ENCODE measurements around the gene GJA3.
A peak's percentile ranks its signal among the peaks of the same experiment; 100 is the strongest.

The GJA3 gene

DNA sequence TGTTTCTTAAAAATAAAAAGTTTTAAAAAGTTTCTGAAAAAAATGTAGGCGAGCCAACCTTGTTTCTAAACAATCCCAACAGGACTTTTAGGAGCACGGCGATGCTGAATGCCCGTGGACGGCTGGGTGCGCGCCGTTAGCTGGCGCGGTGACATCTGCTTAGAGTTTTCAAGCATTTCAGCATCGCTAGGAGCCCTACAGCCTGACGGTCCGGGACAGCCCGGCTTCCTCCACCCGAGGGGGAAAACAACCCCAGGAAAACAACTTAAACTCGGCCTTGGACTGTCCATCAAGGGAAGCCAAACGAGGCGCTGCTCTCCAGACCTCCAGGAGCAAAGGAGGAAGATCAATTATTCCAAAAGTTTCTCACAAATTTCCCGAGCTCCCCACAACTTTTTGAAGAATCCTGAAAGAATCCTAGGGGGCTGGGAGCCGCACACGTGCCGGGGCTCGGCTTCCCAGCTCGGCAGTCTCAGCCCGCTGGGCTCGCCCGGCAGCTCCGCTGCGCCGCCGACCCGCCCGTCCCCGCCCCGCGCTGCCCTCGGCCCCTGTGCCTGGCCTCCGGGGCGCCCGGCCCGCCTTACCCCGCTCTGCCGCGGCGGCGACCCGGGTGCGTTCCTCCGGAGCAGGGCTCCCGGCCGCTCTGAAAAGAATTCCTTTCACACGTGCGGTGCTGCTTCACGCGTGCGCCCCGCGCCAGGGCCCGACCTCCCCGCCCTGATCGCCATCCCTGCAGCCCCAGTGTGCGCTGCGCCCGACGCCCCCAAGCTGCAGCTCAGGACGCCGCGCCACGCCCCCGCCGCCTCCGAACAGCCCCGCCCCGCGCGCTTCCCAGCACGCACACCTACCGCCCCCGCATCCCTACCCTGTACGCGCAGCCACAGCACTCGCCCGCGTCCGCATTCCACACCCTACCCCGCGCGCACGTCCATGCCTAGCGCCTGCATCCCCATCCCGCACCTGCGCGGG, at the start of gene GJA3:
GJA3 (minus strand) TSS at position 747 of the 969 bp plus-strand sequence. CDS start 17,764 bp downstream, outside the sequence.
- peak; percentile 82 for DNase-seq

- DNase-seq: no peak
Observed at GRCh38 chr13:20209948-20210347, 49.1 kb upstream of the GJA3 start.

DNA sequence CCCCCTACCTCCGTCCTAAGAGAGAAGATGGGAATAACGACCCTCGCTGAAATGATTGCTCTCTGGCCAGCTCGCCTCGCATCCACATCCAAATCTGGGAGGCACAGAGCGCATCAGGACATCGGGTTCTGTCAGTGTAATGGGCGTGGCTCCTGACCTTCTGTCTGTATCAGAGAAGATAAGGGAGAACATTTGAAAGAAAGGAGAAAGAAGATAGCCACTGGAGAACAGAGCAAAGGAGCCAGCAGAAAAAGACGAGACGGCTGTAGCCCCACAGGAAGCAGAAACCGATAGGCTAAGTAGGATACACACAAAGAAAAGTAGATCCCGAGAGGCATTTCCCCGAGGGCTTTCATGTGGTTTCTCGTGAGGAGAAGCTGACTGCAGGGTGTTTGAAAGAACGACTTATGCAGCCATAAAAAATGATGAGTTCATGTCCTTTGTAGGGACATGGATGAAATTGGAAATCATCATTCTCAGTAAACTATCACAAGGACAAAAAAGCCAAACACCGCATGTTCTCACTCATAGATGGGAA, 45.9 kb upstream of the GJA3 start:
- DNase-seq: no peak

DNA sequence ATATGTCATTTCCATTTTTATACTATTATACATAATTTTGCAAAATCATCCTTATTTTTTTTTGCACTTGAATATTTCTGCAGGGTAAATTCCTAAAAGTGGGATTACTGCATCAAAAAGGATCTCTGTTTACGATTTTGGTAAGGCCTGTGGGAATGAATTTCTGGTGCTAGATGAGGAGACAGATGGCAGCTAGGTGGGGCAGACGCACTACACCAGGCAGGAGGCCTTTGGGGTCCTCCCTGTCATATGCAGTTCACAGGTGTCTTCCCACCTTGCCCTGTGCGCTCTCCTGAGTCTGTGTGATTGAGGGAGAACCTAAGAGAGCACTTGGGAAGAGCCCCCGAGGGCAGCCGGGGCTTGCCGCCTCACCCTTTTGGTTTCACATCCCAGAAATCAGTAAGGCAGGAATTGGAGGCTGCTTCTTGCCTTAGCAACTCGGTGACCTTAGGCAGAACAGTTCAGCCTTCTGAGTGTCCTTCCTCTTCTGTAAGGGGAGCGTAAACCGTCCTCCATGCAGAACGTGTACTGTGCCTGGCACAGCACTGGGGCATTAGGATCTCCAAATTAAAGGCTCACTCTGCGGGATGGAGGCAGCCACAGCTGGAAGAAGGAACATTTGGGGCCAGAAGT, 45.3 kb upstream of the GJA3 start:
- DNase-seq: no peak

GRCh38 chr13:20198781-20199180, 37.9 kb upstream of the GJA3 start:
- no peak for DNase-seq

DNA sequence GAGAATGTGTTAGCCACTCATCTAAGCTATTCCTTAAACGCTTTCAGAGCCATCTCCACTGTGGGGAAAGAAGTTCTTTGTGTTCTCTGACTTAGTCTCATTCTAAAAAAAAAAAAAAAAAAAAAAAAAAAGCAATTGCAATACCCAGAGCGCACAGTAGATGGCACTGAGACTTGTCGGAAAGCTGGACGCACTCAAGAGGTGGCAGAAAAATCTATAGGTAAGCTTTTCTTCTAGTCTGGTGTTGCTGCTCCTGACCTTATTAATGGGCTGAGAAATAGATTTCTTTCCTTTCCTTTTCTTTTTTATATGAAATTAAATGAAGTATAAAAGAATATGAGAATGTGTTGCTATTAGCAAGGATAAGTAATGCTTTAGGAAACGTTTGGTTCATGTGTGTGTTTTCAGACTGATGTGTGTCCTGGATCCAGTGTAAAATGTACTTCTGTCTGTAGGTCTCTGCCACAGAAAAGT, 36.5 kb upstream of the GJA3 start:
- no peak for DNase-seq

- DNase-seq: no peak
Observed at GRCh38 chr13:20195801-20196200, 34.9 kb upstream of the GJA3 start.

- DNase-seq: no peak
Observed at GRCh38 chr13:20193907-20194631, 33.2 kb upstream of the GJA3 start.

GRCh38 chr13:20193162-20193906, 32.5 kb upstream of the GJA3 start:
- no peak for DNase-seq

DNA sequence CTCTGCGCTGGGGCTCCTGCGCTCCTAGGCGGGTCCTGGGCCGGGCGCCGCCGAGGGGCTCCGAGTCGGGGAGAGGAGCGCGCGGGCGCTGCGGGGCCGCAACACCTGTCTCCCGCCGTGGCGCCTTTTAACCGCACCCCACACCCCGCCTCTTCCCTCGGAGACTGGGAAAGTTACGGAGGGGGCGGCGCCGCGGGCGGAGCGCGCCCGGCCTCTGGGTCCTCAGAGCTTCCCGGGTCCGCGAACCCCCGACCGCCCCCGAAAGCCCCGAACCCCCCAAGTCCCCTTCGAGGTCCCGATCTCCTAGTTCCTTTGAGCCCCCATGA, 31.9 kb upstream of the GJA3 start, which contains the start of gene GJB2:
GJB2 (minus strand) TSS at position 103 of the 326 bp plus-strand sequence. CDS start 3,357 bp downstream, outside the sequence.
- no peak for DNase-seq

- no peak for DNase-seq
Observed at GRCh38 chr13:20192158-20192835, 31.4 kb upstream of the GJA3 start.

- no peak for DNase-seq
Observed at GRCh38 chr13:20191311-20192157, 30.7 kb upstream of the GJA3 start.

DNA sequence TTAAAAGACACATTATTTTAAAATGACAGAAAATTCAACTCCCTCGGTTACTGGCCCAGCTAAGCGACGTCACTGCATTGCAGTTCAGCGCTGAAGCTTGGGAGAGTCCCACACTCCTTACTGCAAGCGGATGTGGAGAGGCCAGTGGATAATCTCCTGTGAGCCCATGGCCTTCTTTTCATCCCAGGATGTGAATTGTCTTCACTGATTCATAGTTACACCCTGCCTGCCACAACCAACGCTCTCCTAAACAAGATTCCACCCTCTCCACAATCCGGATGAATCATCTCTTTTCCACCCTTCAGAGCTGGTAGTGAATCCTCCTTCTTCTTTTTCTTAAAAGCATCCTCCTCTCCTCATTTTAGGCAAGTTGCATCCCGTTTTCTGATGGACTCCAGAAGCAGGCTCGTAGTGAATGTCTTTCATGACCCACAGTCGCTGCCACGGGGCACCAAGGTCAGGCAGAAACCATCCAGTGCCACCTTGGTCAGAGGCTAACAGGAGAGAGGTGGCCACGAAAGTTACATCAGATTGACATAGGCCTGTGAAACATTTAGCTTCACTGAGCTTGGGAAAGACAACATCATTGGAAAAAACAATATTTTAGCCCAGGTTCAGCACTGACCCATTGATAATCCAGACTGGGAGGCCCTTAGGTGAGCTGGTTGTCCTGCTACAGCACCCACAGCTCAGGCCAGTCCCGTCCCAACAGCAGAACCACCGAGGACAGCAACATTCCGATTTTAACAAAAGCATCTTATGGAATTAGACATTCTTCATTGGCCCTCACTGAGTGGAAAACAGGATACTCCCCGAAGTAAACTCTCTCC, 29.8 kb upstream of the GJA3 start:
- no peak for DNase-seq

DNA sequence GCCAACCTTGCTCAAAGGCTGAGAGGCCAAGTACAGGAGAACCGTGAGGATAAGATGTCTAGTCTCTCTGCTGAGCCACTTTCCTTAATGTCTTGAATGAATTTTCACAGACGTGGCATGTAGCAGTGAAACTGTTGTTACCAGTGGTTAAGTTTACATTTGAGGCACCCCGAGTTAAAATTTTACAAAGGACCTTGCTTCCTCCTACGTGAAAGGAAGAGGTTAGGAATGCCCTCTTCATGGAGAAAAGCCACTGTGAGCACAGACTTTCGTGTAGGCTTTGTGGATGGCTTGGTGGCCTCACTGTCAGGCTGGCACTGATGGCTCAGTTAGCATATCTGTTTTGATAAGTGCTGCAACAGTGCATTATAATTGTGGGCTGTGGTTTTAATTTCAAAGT, 29.2 kb upstream of the GJA3 start:
- DNase-seq: no peak

GRCh38 chr13:20188667-20189553, 28.1 kb upstream of the GJA3 start:
- DNase-seq: no peak

- DNase-seq: no peak
Observed at GRCh38 chr13:20186771-20187170, 25.9 kb upstream of the GJA3 start.

GRCh38 chr13:20185366-20186056, 24.7 kb upstream of the GJA3 start:
- DNase-seq: no peak

- DNase-seq: no peak
Observed at GRCh38 chr13:20182231-20182846, 21.5 kb upstream of the GJA3 start.
